ENCODE data around the gene RALGAPA2.

DNA sequence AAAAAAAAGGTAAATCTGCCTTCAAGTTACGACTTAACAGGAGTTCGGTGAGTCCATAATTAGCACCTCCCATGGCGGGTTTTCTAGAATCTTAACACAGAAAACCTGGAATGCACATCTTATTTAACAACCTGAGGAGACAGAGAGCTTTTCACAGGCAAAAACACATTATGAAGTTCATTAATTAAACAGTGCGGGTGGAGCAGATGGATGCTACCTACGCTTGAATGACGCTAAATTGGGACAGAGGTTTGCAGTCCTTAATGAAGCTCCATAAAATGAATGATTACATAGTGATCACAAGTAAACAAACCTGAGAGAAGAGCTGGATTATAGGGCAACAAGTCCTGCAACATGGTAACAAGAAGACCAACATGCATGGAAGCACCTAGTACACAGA is 263.6 kb downstream of the RALGAPA2 start:
- TF ChIP-seq, protein P1, sequence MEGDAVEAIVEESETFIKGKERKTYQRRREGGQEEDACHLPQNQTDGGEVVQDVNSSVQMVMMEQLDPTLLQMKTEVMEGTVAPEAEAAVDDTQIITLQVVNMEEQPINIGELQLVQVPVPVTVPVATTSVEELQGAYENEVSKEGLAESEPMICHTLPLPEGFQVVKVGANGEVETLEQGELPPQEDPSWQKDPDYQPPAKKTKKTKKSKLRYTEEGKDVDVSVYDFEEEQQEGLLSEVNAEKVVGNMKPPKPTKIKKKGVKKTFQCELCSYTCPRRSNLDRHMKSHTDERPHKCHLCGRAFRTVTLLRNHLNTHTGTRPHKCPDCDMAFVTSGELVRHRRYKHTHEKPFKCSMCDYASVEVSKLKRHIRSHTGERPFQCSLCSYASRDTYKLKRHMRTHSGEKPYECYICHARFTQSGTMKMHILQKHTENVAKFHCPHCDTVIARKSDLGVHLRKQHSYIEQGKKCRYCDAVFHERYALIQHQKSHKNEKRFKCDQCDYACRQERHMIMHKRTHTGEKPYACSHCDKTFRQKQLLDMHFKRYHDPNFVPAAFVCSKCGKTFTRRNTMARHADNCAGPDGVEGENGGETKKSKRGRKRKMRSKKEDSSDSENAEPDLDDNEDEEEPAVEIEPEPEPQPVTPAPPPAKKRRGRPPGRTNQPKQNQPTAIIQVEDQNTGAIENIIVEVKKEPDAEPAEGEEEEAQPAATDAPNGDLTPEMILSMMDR (conservative IDR thresholded peaks at IDR 0.05; ENCODE audit: low read length) = no peak
- TF ChIP-seq EZH2phosphoT487 (IDR thresholded peaks at IDR 0.05; ENCODE audit: borderline replicate concordance) = no peak
